ENCODE results near the gene PLEKHA6.
A peak's percentile ranks its signal among the peaks of the same experiment; 100 is the strongest.

PLEKHA6 gene

GRCh38 chr1:204359474-204360255 is at the start of gene PLEKHA6:
PLEKHA6 (minus strand) TSS chr1:204359929; CDS start chr1:204273727, 86,202 bp downstream.
- peak within 1 kb of the TSS; percentile 14 for H3K4me3 ChIP-seq (ENCODE audit: low read length)
- no peak for DNase-seq (ENCODE audit: low read depth)
- TF ChIP-seq CTCF (conservative IDR thresholded peaks at IDR 0.05; ENCODE audit: low read depth, low read length) = peak; percentile 55

GRCh38 chr1:204409123-204409522 is 49.4 kb upstream of the PLEKHA6 start:
- H3K4me3 ChIP-seq (ENCODE audit: low read length) = peak overlapping the region; percentile 86
- no peak for DNase-seq (ENCODE audit: low read depth)
- TF ChIP-seq CTCF (conservative IDR thresholded peaks at IDR 0.05; ENCODE audit: low read depth, low read length) = no peak

GRCh38 chr1:204408602-204409001 is 48.9 kb upstream of the PLEKHA6 start:
- DNase-seq (ENCODE audit: low read depth) = no peak
- peak overlapping the region; percentile 86 for H3K4me3 ChIP-seq (ENCODE audit: low read length)
- TF ChIP-seq CTCF (conservative IDR thresholded peaks at IDR 0.05; ENCODE audit: low read depth, low read length) = no peak

GRCh38 chr1:204408074-204408507 is 48.4 kb upstream of the PLEKHA6 start:
- H3K4me3 ChIP-seq (ENCODE audit: low read length) = peak overlapping the region; percentile 86
- TF ChIP-seq CTCF (conservative IDR thresholded peaks at IDR 0.05; ENCODE audit: low read depth, low read length) = no peak
- DNase-seq (ENCODE audit: low read depth) = peak; percentile 48

GRCh38 chr1:204407295-204407971 is 47.7 kb upstream of the PLEKHA6 start:
- no peak for DNase-seq (ENCODE audit: low read depth)
- peak overlapping the region; percentile 86 for H3K4me3 ChIP-seq (ENCODE audit: low read length)

GRCh38 chr1:204406621-204407020 is 46.9 kb upstream of the PLEKHA6 start:
- DNase-seq (ENCODE audit: low read depth) = no peak

More at GRCh38 chr1:204407295-204407971, 47.7 kb upstream of the PLEKHA6 start:
- TF ChIP-seq CTCF (conservative IDR thresholded peaks at IDR 0.05; ENCODE audit: low read depth, low read length) = no peak

More at GRCh38 chr1:204406621-204407020, 46.9 kb upstream of the PLEKHA6 start:
- peak overlapping the region; percentile 86 for H3K4me3 ChIP-seq (ENCODE audit: low read length)
- TF ChIP-seq CTCF (conservative IDR thresholded peaks at IDR 0.05; ENCODE audit: low read depth, low read length) = no peak
